HG02571 (cell line): ENCODE data around the gene CHRM5.
"Not testable (repeated sequence)": the region's sequence is repeated elsewhere in the genome, so short reads cannot be mapped to it uniquely, and the experiment has no call there.

Experiments
- ATAC-seq: cut with Tn5 transposase; IDR thresholded peaks from one replicate; pipeline ENCODE4 v1.9.1; 2021; ENCODE audit warnings: mild to moderate bottlenecking, moderate library complexity; ENCODE audit not compliant: unreplicated experiment

The CHRM5 gene

GRCh38 chr15:34038871-34039789 is 70.8 kb downstream of the CHRM5 start, which contains the start of gene AVEN:
Gene AVEN, minus strand, starts transcription at chr15:34039204. Its CDS starts 158 bp downstream, at chr15:34039046.
- peak; percentile 52 for ATAC-seq

DNA sequence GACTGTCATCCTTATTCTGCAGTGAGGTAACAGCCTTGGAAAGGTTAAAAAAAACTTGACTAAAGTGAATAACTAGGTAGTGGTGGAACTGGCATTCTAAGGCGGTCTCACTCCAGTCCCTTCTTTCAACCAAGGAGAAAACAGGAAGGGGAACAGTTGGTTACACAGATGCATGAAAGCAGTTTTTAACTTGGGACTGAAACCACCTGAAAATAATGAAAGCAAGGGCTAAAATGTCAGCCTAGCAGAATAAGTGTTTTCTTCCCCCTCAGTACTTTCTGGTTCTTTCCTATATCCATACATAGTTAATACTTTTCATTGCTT is 71.5 kb downstream of the CHRM5 start:
- ATAC-seq = no peak

GRCh38 chr15:34043391-34043790 is 75.1 kb downstream of the CHRM5 start:
- no peak for ATAC-seq

DNA sequence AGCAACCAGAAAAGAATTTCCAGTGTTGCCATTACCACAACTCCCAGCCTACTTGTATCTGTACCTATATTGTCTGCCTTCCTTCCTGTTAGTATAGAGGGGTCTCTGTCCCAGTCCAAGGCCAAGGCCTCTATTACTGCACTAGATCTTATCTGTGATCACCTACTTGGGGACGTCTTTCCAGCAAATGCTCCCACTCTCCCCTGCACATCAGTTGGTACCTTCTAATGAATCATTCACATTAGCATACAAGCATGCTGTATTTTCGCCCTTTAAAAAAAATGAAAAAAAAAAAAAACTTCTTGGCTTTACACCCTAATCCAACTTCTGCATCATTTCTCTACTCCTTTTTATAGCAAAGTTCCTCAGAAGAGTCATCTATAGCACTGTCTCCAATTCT is 75.5 kb downstream of the CHRM5 start:
- ATAC-seq = no peak

DNA sequence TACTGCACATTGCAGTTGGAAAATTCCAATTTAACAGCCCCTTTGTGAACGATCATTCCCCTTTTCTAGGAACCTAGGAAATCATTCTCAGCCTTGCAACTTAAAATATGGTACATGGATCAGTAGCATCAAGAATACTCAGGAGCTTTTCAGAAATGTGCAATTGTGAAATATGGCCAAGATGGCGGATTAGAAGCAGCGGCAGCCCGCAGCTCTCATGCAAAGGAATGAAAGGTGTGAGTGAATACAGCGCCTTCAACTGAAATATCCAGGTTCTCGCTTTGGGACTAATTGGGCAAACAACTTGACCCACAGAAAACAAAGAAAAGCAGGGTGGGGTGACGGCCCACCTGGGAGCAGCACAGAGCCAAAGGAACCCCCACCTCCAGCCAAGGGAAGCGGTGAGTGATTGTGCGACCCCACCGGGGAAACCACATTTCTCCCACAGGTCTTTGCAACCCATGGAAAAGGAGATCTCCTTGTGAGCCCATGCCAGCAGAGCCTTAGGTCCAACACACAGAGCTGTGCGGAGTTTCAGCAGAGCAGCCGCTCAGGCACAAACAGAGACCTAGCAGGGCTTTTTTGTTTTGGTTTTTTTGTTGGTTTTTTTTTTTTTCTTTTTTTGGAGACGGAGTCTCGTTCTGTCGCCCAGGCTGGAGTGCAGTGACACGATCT is 78.3 kb downstream of the CHRM5 start:
- no peak for ATAC-seq

GRCh38 chr15:34047893-34048775 is 79.8 kb downstream of the CHRM5 start:
- no peak for ATAC-seq

- ATAC-seq = no peak
These were observed 80.8 kb downstream of the CHRM5 start for GRCh38 chr15:34049112-34049511.

DNA sequence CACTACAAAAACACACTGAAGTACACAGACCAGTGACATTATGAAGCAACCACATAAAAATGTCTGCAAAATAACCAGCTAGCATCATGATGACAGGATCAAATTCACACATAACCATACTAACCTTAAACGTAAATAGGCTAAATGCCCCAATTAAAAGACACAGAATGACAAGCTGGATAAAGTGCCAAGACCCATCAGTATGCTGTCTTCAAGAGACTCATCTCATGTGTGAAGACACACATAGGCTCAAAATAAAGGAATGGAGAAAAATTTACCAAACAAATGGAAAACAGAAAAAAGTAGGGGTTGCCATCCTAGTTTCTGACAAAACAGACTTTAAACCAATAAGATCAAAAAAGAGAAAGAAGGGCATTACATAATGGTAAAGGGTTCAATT is 82.1 kb downstream of the CHRM5 start:
- not testable (repeated sequence) for ATAC-seq

DNA sequence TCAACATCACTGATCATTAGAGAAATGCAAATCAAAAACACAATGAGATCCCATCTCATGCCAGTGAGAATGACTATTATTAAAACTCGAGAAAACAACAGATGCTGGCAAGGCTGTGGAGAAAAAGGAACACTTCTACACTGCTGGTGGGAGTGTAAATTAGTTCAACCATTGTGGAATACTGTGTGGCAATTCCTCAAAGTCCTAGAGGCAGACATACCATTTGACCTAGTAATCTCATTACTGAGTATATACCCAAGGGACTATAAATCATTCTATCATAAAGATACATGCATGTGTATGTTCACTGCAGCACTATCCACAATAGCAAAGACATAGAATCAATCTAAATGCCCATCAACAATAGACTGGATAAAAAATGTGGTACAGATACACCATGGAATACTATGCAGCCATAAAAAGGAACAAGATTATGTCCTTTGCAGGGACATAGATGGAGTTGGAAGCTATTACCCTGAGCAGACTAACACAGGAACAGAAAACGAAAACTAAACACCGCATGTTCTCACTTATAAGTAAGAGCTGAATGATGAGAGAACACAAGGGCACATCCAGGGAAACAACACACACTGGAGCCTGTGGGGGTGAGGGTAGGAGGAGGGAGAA is 85.9 kb downstream of the CHRM5 start:
- ATAC-seq = no peak

DNA sequence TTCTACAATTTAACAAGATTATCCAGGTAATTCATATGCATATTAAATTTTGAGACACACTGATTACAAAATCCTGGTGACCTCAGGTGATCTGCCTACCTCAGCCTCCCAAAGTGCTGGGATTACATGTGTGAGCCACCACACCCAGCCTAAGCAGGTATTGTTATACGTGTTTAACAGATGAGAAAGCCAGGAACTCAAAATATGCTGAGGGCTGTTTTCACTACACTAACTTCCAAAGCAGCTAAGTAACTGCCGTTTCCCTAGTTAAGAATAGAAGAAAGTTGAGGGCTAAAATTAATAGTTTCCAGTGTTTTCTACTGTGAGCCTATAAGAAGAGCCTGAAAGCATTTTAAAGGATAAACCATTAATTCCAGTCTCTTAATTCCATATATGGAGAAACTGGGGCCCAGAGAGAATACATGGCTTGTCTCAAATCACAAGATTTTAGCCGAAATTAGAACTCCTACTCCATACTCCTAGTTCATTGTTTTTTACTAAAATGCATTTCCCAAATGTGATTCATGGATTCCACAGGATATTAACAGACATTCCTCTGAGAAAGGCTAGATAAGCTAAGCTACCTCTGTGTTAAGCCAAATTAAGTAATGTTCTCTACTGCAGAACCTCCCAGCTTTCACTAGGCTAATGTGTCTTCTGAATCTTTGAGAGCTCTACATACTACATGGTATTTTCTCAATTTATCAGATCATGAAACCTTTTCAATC is 87.7 kb downstream of the CHRM5 start:
- ATAC-seq = no peak

- no peak for ATAC-seq
These were observed 88.6 kb downstream of the CHRM5 start for GRCh38 chr15:34056911-34057310.

DNA sequence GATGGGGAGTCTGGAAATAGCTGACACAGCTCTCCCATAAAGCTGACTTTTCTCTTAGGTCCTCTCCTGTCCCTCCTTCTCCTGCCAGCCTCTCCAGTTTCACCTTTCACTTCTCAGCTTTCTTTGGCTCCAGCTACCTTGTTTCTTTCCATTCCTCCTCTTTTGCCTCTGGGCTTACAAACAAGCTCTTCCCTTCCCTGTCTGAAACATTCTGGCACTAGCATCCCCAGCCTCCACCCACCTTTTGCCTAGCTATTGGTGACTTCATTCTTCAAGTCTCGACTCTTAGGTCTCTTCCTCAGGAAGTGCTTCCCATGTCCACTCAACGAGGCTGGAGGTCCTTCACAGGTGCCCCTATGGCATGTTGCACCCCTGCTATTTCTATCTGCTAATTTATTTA is 91.2 kb downstream of the CHRM5 start:
- ATAC-seq = no peak

- ATAC-seq = no peak
These were observed 91.6 kb downstream of the CHRM5 start for GRCh38 chr15:34059946-34060345.

DNA sequence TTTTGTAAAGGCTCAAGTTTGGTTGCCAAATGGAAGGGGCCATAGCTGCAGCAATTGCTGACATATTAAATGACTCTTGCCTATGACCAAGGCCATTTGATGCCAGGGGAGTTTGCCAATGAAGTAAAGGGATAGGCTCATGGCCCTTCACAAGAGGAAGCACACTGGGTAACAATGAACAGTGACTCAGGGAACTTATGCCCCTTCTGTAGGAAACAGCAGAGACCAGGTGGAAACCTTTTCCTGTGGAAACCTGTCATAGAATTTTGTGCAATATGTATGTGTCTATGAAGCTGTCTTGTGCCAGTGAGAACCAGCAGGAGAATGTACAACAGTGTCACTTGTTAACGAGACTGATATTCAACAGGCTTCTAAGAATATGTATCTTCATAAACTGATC is 96.1 kb downstream of the CHRM5 start:
- no peak for ATAC-seq

DNA sequence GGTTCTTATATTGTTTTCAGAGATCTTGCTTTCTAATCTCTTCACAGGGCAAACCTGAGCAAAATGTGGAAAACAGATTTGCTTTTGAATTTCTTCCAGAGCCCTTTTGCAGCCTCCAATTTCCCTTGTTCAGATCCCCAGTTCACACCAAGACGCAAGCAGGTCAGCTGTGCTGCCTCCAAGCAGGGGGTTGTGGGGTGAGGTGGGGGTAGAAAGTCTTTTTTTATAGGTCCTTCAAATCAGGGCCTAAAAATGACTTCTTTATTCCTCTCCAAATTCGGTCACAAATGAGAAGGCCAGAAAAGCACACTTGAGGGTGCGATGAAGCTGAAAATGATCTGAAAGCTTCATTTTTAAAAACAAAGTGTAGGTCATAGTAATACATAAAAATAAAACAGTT is 97.0 kb downstream of the CHRM5 start:
- no peak for ATAC-seq

GRCh38 chr15:34065941-34066340 is 97.6 kb downstream of the CHRM5 start:
- ATAC-seq = no peak

GRCh38 chr15:34070003-34070402 is 101.7 kb downstream of the CHRM5 start:
- ATAC-seq = no peak

- ATAC-seq = no peak
These were observed 108.5 kb downstream of the CHRM5 start for GRCh38 chr15:34076785-34077184.

DNA sequence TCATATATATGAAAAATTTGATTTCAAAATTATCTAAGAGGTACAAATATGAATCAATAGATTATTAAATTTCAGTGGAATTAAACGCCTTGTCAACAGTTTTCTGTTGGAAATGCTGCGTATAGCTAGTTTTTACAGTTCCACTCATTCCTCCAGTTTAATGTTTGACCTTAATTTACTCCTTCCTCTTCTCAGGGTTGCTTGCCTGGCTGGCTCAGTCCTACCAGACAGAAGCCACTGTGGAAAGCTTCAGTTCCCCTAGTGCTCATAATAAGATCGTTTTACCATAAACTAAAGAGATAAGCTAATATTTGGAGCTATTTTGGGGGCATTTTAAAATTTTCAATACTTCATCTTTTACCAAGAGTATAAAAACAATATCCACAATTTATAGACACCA is 110.6 kb downstream of the CHRM5 start:
- ATAC-seq = no peak

GRCh38 chr15:34079904-34080303 is 111.6 kb downstream of the CHRM5 start:
- no peak for ATAC-seq
